ENCODE data around the gene ARMC2. TPM values are rescaled to one million over a fixed set of nuclear protein-coding genes. Genes with fewer than 3 reads are reported as not detected.

The ARMC2 gene
- total RNA-seq, 1 experiment from 2014 or later: 12.6 TPM

GRCh38 chr6:108801366-108801765 is 46.9 kb upstream of the ARMC2 start:
- intact Hi-C loops (cut with micrococcal nuclease; ENCODE audit: unreplicated experiment): no loop called here
- POLR2A ChIA-PET (ENCODE audit: low non-redundant PET): no interaction called here
- CTCF ChIA-PET: no interaction called here
- no peak for TF ChIP-seq EZH2 (IDR thresholded peaks at IDR 0.05; ENCODE audit: borderline replicate concordance, low read depth, low read length, poor library complexity, severe bottlenecking)
- TF ChIP-seq, protein P1, sequence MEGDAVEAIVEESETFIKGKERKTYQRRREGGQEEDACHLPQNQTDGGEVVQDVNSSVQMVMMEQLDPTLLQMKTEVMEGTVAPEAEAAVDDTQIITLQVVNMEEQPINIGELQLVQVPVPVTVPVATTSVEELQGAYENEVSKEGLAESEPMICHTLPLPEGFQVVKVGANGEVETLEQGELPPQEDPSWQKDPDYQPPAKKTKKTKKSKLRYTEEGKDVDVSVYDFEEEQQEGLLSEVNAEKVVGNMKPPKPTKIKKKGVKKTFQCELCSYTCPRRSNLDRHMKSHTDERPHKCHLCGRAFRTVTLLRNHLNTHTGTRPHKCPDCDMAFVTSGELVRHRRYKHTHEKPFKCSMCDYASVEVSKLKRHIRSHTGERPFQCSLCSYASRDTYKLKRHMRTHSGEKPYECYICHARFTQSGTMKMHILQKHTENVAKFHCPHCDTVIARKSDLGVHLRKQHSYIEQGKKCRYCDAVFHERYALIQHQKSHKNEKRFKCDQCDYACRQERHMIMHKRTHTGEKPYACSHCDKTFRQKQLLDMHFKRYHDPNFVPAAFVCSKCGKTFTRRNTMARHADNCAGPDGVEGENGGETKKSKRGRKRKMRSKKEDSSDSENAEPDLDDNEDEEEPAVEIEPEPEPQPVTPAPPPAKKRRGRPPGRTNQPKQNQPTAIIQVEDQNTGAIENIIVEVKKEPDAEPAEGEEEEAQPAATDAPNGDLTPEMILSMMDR (conservative IDR thresholded peaks at IDR 0.05; ENCODE audit: low read depth, low read length): no peak
- no peak for DNase-seq (ENCODE audit: low spot score)
- Histone ChIP-seq H3K4me1 (ENCODE audit: insufficient read depth, low read length, poor library complexity, severe bottlenecking) (peaks cover 8% of the 10 kb centered on the region), H3K4me3 (ENCODE audit: low read depth, low read length, poor library complexity, severe bottlenecking) (no peak overlapping the region), H3K27me3 (replicated peaks; ENCODE audit: insufficient read depth, low read depth, low read length, poor library complexity) (no peaks in the 10 kb centered on the region), H3K9me3 (ENCODE audit: low read depth, low read length, poor library complexity, severe bottlenecking) (no peaks in the 10 kb centered on the region), H3K36me3 (ENCODE audit: insufficient read depth, low read length, poor library complexity, severe bottlenecking) (no peaks in the 10 kb centered on the region), H3K27ac (ENCODE audit: low read depth, low read length, poor library complexity, severe bottlenecking) (no peak overlapping the region)
- BruUV-seq (replicated peaks): no TSS peak

- Histone ChIP-seq H3K27ac (ENCODE audit: low read depth, low read length, poor library complexity, severe bottlenecking) (no peak overlapping the region), H3K9me3 (ENCODE audit: low read depth, low read length, poor library complexity, severe bottlenecking) (no peaks in the 10 kb centered on the region), H3K36me3 (ENCODE audit: insufficient read depth, low read length, poor library complexity, severe bottlenecking) (no peaks in the 10 kb centered on the region), H3K4me1 (ENCODE audit: insufficient read depth, low read length, poor library complexity, severe bottlenecking) (no peaks in the 10 kb centered on the region), H3K27me3 (replicated peaks; ENCODE audit: insufficient read depth, low read depth, low read length, poor library complexity) (no peaks in the 10 kb centered on the region), H3K4me3 (ENCODE audit: low read depth, low read length, poor library complexity, severe bottlenecking) (no peak overlapping the region)
- no TSS peak for BruUV-seq (replicated peaks)
- intact Hi-C loops (cut with micrococcal nuclease; ENCODE audit: unreplicated experiment): no loop called here
- no peak for DNase-seq (ENCODE audit: low spot score)
- TF ChIP-seq EZH2 (IDR thresholded peaks at IDR 0.05; ENCODE audit: borderline replicate concordance, low read depth, low read length, poor library complexity, severe bottlenecking): no peak
- TF ChIP-seq, protein P1 (conservative IDR thresholded peaks at IDR 0.05; ENCODE audit: low read depth, low read length): no peak
- ChIA-PET CTCF (no interaction called here), POLR2A (ENCODE audit: low non-redundant PET) (no interaction called here)
These were observed 44.2 kb upstream of the ARMC2 start for GRCh38 chr6:108803982-108804490.

GRCh38 chr6:108804956-108805355 is 43.3 kb upstream of the ARMC2 start:
- POLR2A ChIA-PET (ENCODE audit: low non-redundant PET): interaction anchor here (0.6 kb wide), 1 partner anchor 82 kb away, joined by 3 read pairs; no protein-coding TSS in a partner anchor

More at GRCh38 chr6:108804956-108805355, 43.3 kb upstream of the ARMC2 start:
- no TSS peak for BruUV-seq (replicated peaks)
- CTCF ChIA-PET: no interaction called here
- Histone ChIP-seq H3K27ac (ENCODE audit: low read depth, low read length, poor library complexity, severe bottlenecking) (no peak overlapping the region), H3K36me3 (ENCODE audit: insufficient read depth, low read length, poor library complexity, severe bottlenecking) (no peaks in the 10 kb centered on the region), H3K9me3 (ENCODE audit: low read depth, low read length, poor library complexity, severe bottlenecking) (no peaks in the 10 kb centered on the region), H3K4me3 (ENCODE audit: low read depth, low read length, poor library complexity, severe bottlenecking) (no peak overlapping the region), H3K27me3 (replicated peaks; ENCODE audit: insufficient read depth, low read depth, low read length, poor library complexity) (no peaks in the 10 kb centered on the region), H3K4me1 (ENCODE audit: insufficient read depth, low read length, poor library complexity, severe bottlenecking) (no peaks in the 10 kb centered on the region)
- intact Hi-C loops (cut with micrococcal nuclease; ENCODE audit: unreplicated experiment): no loop called here
- DNase-seq (ENCODE audit: low spot score): no peak
- TF ChIP-seq EZH2 (IDR thresholded peaks at IDR 0.05; ENCODE audit: borderline replicate concordance, low read depth, low read length, poor library complexity, severe bottlenecking): no peak
- TF ChIP-seq, protein P1 (conservative IDR thresholded peaks at IDR 0.05; ENCODE audit: low read depth, low read length): no peak
